Measurements from ENCODE around the gene FRMPD3.
"Not testable (repeated sequence)": the region's sequence is repeated elsewhere in the genome, so short reads cannot be mapped to it uniquely, and the experiment has no call there.

FRMPD3 gene

DNA sequence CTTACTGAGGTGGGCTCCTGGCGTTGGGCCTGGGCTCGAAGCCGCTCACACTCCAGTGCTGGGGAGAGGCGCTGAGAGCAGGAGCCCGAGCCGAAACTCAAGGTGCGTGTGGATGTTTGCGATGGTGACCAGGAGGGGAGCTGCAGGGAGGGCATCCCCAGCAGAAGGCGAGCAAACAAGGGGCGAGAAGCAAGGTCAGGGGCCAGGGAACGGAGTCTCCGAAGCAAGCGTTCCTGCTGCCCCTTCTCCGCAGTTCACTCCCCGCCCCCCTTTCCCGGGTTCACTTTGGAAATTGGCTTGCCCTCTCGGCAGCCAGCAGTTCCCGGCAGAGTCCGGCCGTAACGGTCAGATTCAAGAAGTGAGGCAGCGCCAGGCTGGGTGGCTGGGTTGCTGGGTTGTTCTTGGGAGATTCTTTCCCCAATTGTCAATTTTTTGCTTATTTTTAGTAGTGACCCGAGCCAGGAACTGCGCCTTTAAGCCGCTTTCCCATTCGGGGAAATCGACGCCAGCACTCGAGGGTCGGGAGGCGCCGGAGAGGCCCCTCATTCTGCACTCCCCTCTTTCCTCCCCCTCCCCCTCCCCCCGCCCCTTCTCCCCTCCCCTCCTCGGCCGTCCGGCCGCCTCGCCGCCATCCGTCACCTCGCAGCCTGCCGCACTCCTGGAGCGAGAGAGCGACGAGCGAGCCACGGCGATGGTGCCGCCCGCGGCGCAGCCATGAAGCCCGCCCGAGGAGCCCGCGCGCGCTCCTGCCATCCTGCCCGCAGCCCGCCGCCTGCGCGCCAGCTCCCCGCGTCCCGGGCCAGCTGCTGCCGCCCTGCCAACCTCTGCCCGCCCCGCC, at the start of gene FRMPD3:
Gene FRMPD3, plus strand, starts transcription at position 655 of the 838 bp plus-strand sequence. CDS start 76,937 bp downstream, outside the sequence.
- peak; percentile 57 for DNase-seq

DNA sequence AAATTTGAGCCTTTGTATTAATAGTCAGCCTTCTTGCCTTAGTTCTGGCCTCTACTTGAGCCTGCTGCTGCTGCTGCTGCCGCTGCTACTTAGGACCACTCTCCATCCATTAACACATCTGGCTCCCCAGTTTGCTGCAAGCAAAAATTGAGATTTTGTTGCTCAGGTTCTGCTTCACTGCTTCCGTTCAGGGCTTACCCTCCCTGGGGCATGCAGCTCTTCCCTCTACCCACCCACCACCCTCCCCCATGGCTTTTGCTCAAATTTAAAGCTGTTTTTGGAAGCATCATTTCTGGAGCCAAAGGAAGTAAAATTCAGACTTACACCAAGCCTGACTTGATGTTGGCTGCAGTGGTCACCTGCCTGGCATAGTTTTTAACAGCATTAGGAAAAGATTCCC, 28.9 kb upstream of the FRMPD3 start:
- DNase-seq, result no peak

DNA sequence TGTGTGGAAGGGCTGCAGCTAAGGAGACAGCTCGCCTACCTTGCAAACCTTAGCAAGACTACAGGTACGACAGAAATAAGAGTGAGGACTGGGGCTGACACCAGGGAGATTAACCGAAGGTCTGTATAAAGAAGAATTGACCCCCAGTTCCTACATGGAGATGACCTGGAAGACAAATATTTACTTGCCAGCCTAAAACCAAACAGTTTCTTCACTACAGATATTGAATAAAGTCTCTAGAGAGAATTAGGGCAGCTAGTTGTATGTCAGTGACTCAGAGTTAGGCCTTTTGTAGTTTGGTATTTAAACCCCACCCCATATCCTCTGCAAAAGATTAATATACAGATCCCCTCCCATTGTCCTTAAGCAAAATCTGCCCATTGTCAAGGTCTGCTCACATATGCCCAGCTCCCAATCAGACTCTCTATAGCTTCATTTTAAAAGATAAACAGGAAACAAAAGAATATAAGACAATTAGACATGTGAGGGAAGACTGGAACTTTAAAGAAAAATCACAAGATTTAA, 28.1 kb upstream of the FRMPD3 start:
- no peak for DNase-seq

DNA sequence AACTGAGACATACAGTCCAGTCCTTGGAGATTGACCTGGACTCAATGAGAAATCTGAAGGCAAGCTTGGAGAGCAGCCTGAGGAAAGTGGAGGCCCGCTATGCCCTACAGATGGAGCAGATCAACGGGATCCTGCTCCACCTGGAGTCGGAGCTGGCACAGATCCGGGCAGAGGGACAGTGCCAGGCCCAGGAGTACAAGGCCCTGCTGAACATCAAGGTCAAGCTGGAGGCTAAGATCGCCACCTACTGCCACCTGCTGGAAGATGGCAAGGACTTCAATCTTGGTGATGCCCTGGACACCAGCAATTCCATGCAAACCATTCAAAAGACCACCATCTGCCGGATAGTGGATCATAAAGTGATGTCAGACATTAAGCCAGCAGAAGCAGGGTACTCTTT, 20.4 kb upstream of the FRMPD3 start:
- DNase-seq, result no peak

DNA sequence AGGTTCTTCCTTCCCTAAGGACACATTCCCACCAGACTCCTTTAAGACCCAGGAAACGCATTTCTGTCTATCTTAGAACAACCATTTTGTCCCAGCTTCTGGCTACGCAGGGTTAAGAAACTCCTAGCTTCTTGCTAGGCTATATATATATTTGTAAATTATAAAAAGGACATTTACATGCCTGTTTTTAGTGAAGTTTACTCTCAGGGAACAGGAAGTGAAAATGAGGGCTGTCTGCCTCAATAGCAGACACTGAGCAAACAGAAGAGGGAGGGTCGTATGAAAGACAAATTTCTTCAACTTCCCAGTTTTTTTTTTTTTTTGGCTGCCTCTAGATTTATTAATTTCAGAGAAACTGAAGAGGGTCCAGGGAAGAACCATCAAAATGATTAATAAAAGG, 9.3 kb upstream of the FRMPD3 start:
- DNase-seq, result no peak

DNA sequence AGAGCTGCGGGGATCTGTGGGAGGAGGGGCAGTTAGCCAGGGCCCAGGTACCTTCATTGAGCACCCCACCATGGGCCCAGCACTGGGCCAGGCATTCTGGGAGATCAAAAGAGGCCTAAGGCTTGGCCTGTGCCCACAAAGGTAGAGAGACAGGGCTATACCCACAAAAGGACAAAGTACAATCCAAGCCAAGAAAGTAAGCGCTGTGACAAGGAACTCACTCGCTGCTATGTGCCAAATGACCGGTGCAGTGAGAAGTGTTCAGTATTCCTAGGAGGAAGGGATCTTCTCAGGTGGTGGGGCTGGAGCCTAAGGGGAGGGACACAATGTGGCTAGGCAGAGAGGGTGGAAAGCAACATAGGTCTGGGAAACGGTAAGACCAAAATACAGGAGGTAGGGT, 8.8 kb upstream of the FRMPD3 start:
- DNase-seq, result no peak

DNA sequence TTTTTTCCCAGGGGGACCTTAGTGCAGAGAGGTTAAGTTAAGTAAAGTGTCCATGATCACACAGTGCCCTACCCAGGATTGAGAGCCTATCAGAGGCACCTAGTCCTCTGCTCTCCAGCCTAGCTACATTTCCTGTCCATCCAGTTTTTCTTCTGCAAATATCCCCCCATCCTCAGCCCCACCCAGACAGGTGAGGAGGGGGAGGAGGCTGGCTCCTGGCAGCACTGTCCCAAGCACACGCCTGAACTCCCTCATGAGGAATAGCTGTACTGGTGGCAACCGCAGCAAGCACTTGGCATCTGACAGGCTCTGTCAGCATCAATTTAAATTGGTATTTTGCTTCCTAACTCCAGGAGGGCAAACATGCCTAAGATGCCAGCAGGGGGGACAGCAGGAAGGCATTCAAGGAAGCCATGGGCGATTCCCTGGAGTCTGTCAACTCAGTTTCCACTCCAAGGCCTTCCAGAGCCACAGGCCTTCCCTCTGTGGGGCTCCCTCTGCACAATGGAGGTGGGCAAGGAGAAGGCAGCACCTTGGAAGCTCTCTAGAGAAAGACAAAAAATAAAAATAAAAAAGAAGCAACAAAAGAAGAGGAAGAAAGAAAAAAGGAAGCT, 6.4 kb upstream of the FRMPD3 start:
- peak; percentile 28 for DNase-seq

DNA sequence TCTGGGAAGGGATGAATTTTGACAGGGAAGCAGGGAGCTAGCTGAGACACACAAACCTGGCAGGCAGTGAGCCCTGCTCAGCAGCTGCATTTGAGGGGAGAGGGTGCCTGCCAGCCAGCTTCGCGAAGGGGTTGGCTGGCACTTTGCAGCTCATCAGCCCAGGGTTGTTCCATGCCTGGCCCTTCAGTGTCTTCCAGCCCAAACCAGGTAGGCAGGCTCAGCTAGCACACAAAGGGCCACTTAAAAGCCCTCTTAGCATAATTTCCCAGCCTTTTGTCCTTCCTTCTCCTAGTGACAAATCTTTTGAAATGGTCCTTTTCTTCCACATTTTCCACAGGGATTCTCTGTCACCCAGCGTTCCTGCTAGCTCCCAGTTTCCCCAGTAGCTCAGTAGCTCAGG, 4.3 kb upstream of the FRMPD3 start:
- no peak for DNase-seq

DNA sequence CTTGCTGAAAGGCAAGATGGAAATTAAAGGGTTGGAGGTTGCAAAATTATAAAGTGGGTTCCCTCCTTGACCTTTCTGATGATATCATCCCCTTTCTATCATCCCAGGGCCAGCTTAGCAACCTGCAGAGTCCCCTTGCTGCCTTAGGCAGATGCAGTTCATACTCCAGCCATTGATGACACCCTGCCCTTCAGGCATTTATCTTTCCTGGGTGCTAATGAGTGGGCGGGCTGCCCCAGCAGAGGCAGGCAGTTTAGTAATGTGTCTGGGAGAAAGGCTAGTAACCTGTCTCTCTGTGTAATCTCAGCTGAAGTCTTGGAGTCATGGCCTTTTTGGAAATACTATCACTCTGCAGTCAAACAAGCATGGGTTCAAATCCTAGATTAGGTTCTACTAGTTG, 3.8 kb upstream of the FRMPD3 start:
- DNase-seq, result no peak

DNA sequence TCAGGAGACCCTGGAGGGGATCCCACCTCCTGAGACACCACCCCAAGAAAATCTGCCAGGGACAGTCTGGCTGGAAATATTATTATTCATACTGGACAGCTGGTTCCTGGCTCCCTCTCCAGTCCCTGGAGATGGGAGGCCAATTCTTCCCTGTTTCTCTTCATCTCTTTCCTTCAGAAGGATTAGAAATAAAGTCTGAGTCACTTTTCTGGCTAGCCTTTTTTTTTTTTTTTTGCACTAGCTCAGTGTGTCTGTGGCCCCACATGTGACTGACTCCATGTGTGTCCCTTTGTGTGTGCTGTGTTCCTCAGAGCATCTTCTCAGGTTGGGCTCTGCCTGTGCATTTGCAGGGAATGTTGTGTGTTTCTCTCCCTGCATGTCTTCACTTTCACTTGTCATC, 1.8 kb upstream of the FRMPD3 start:
- no peak for DNase-seq

DNA sequence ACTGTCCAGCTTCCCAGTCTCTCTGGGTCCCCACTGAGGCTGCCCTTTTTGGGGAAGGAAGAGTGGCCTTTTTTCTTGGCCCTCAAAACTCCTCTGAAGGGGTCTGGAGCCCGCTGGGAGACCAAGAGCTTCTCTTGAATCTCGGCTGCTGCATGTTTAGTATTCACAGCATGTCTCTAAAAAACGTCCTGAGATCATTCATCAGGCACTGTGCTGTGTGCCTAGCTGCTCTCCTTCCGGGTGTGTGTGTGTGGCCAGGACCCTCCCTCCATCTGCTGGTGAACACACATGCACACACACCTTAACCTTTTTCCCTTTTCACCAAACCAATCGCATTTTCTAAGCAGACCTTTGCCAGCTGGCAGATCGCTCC, 841 bp upstream of the FRMPD3 start:
- peak; percentile 4 for DNase-seq

DNA sequence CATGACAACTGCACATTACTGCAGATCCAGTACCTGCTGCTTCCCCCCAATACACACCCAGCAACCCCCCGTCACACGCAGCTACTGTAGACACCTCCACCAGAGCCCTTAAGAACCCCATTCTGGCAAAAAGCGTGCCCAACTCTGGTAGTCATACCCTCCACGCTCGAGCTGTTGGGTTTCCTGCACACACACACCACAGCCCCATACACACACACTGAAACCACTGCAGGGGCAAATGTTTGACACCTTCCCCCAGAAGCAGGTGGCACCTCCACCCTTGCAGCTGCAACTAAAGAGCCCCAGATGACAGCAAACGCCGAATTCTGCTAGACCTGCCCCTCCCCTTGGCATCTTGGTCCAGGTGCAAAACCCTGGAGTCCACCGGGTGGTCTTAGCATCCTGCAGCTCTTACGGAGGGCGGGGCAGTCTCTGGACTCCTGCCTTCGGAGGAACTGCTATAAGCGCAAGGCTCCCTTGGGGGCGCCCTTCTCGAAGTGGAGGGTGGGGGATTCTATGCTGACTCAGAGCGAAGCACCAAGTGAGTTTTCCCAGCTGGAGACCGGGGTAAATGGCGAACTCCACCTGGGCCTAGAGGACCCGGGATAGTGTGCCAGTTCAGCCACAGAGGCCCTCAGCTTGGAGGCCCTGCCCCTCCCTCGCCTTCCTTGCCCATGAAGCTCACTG, 1.5 kb downstream of the FRMPD3 start:
- peak; percentile 77 for DNase-seq

DNA sequence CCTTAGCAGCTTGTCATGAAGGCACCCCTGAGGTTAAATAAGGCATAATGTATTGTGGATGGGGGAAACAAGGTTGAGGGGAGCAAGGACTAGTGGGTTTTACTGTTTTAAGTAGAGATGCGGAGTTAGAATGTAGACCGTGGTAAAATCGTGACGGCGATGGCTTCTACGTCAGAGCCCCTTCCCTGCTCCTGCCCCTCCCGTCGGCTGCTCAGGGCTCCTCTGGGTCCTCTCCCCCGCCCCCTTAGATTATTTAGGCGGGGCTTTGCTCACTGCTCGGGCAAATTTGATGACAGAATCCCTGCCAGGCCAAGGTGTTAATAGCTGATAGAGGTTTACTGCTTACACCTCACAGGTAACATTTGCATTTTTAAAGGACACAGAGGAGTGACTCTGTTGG, 2.3 kb downstream of the FRMPD3 start:
- DNase-seq, result peak; percentile 54

DNA sequence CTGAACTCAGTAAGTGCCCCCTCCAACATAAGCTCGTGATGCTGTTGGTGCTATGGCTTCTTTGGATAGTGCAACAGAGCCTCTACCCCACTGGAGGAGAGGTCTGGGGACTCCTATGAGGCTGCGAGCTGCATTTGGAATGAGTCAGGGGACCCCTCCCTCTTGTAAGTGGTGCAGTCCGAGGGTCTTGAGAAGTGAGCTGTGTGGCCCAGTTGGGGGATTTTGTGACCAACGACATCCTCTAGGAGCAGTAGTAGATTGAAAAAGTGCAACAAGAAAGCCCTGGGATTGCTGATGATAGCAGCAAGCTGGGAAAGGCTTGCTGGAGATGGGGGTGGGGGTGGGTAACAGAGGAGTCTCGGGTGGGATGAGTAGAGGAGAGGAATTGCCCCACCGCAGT, 3.1 kb downstream of the FRMPD3 start:
- peak; percentile 59 for DNase-seq

DNA sequence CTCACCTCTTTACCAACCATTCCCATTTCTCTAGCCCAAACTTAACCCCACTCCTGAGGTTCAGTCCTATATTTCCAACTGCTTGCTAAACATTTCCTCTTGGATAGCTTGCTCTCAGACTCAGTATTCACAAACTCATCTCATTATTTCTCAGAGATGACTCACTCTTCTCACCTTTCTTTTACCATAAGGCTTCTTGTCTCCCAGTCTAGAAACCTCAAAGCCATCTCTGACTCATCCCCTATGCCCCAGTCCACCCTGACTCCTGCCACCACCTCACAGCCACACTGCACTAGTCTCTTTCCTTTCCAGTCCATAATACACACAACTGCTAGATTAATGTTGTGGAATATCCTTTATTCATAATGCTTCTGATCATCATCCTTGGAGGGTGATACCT, 4.8 kb downstream of the FRMPD3 start:
- no peak for DNase-seq

DNA sequence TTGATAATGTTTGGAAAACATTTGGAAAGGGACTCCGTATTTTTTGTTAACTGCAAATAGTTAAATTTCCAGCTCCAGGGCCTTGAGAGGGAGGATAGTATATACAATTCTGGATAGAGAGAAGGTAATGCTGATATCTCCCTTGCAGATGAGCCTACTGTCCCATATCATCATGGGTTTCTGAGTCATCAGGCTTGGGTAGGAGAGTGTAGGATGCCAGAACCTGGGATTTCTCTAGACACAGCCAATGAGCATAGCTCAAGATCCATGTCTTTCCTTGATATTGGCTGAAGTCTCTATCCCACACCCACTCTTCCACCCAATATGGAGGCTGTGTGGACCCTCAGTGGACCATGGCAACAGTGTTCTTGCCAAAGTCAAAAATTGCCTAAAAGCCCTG, 7.8 kb downstream of the FRMPD3 start:
- DNase-seq, result no peak

DNA sequence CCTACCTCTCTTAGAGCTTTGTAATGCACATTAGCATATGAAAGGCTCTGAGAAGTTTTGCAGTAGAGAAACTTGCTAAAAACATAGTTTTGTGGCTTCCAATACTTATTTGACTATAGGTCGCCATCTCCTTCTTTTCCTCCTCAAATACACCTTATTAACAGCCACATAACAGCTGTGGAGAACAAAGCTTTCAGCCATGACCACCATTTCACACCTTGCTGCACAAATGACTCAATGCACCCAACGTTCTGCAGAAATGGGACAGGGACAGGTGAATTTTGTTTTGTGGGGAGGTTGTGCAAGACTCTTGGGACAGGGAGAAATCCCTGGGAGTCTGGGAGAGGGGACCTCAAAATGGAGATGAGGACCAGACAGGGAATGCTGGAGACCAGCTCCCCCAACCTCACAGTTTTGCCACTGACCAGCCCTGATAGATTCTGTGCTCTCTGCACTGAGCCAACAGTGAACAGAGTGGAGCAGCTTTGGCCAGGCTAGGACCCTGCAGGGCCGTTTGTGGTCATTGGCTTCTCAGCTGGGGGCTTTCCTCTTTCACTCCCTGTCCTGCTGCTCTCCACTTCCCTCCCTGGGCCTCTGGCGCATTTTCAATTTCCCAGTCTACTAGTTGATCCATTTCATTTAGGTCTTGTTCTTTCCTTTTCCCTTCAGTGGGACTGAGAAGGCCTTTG, 16.6 kb downstream of the FRMPD3 start:
- no peak for DNase-seq

DNA sequence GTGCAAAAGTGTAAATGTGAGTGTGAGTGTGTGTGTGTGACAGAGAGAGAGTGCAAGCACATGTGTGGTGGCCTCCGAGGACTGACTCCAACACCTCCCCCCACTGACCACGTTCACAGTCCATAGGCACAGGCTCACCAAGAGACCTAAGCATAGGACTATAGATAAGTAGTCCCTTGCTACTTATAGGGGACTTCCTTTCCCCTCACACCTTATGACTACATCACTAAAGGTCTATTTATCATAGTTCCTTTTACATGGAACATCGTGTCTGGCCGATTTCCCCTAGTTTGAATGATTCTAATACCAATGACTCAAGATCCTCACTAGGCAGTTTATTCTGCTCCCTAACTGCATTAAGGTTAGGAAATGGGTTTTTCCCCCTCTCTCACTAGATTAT, 17.8 kb downstream of the FRMPD3 start:
- DNase-seq, result no peak

DNA sequence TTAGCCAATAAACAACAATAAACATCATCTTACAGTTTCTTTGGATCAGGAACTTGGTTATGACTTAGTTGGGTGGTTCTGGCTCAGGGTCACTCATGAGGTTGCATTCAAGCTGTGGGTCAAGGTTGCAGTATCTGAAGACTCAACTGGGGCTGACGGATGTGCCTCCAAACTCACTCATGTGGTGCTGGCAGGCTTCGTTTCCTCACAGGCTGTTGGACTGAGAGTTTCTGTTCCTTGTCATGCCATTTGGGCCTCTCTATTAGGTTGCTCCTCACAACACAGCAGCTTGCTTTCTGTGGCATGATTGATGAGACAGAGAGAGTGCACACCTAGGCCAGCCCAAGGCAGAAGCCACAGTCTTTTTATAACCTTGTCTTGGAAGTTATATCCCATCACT, 20.7 kb downstream of the FRMPD3 start:
- no peak for DNase-seq

DNA sequence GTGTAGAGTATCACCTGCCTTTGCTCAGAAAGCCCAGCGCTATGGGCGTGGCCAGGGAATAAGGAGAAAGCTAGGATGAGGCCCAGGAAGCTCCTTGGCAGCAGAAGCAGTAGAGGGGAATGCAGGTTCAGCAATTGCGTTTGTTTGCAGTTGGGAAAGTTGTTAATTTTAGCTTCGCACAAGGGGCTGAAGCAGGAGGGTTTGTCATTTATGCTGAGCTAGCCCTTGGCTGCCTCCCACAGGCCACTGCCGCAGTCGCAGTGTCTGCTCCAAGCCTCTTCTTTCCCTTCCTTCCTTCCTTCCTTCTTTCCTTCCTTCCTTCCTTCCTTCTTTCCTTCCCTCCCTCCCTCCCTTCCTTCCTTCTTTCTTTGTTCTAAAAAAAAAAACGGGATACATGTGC, 21.5 kb downstream of the FRMPD3 start:
- no peak for DNase-seq

DNA sequence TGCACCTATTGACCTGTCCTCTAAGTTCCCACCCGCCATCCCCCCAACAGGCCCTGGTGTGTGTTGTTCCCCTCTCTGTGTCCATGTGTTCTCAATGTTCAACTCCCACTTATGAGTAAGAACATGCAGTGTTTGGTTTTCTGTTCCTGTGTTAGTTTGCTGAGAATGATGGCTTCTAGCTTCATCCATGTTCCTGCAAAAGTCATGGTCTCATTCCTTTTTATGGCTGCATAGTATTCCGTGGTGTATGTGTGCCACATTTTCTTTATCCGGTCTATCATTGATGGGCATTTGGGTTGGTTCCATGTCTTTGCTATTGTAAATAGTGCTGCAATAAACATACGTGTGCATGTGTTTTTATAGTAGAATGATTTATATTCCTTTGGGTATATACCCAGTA, 22.0 kb downstream of the FRMPD3 start:
- not testable (repeated sequence) for DNase-seq

DNA sequence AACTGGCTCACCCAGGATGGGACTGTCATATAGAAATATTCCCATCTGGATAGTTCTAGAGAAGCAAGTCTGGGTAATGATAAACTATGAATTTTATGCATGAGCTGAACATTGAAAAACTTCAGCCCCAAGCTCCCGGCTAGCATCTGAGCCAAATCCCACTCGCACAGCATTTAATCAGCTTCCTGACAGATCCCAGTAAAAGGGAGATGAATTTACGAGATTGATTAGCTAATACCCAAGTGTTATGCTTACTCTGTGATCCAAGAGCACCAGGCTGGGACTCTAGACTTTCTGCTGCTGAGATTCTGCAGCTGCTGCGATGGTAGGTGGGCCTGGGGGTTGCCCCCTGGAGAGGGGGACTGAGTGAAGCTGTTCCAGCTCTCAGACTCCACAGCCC, 28.0 kb downstream of the FRMPD3 start:
- DNase-seq, result no peak

DNA sequence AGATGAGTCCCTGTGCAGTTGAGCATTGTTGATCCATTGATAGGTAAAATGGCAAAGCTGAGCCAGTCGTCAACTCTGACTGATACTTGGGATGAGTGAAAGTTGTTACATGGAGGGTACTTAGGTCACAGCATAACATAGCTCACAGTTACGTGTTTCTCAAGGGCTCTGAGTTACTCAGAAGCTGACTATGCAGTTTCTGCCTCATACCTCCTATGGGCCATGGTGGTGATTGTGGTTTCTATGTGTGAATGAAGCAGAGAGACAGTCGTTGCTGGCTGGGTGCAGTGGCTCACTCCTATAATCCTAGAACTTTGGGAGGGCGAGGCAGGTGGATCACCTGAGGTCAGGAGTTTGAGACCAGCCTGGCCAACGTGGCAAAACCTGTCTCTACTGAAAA, 30.8 kb downstream of the FRMPD3 start:
- no peak for DNase-seq

All from eye (tissue), 1 donor.